HCT116 (cell line): ENCODE results near the gene TRMT2A. TPM values are rescaled to one million over a fixed set of nuclear protein-coding genes. Genes with fewer than 3 reads are reported as not detected.
A peak's percentile ranks its signal among the peaks of the same experiment; 100 is the strongest.

Experiments used
- ATAC-seq: fragments of 200-7000 bp; cut with Tn5 transposase; 2 replicates; pipeline ENCODE4 v1.9.1; 2020; ENCODE audit warnings: mild to moderate bottlenecking, moderate library complexity
- BruUV-seq: library from RNA; stranded (reverse); fragments of 400-500 nt; replicated peaks from 2 replicates; lab custom pipeline; 2021; lab: Mats Ljungman, UMichigan
- CTCF ChIA-PET: fragments of 300-600 bp; sonication (Branson Sonifier 250); formaldehyde crosslinking; loops from one replicate; lab custom pipeline; 2021; ENCODE audit warnings: antibody characterized with exemption; lab: Charles Lee
- POLR2A ChIA-PET: fragments of 300-600, 350-600 bp; sonication (Branson Sonifier 250); formaldehyde crosslinking; loops from one replicate; lab custom pipeline; 2021; ENCODE audit warnings: antibody characterized with exemption; lab: Charles Lee
- RAD21 ChIA-PET, 2 experiments: fragments of 300-600 bp; sonication (Branson Sonifier 250); formaldehyde crosslinking; loops; one replicate each; lab custom pipeline; 2023; ENCODE audit warnings: low total read pairs in 2 of 2; ENCODE audit not compliant: uncharacterized antibody in 2 of 2, unreplicated experiment in 2 of 2, low non-redundant PET in 1 of 2; lab: Charles Lee
- DNase-seq: peaks from one replicate; pipeline ENCODE4 v3.0.0-alpha.2; 2010; ENCODE audit warnings: low read depth, low spot score
- H2AFZ ChIP-seq: fragments of 200-600 bp; shearing (Covaris generic), sonication (generic); 2 replicates; pipeline ENCODE4 v1.6.1; 2017; ENCODE audit warnings: low read depth, mixed run types, mixed read lengths, antibody characterized with exemption, low read length; ENCODE audit not compliant: poor library complexity, severe bottlenecking
- H3K27ac ChIP-seq: 2 replicates; pipeline ENCODE4 v1.5.1; 2012; ENCODE audit warnings: low read depth, low read length
- H3K27me3 ChIP-seq: fragments of 200-600 bp; sonication (generic); 2 replicates; pipeline ENCODE4 v1.6.1; 2016; ENCODE audit warnings: mixed run types, low read length, mixed read lengths; ENCODE audit not compliant: insufficient read depth
- H3K36me3 ChIP-seq, 2 experiments: fragments of 200-500 bp in 1 of 2; fragments of 200-600 bp in 1 of 2; sonication (Bioruptor generic) in 1 of 2; sonication (generic) in 1 of 2; 2 replicates each; pipeline versions ENCODE4 v1.5.1 to v1.6.1; 2014 to 2016; ENCODE audit warnings: low read length in 2 of 2, inconsistent platforms in 1 of 2, mixed read lengths in 1 of 2, mixed run types in 1 of 2; ENCODE audit not compliant: insufficient read depth in 2 of 2, control insufficient read depth in 1 of 2
- H3K4me1 ChIP-seq, 2 experiments: fragments of 200-600 bp in 1 of 2; sonication (generic) in 1 of 2; 2 replicates each; pipeline versions ENCODE4 v1.5.1 to v1.6.1; 2012 to 2017; ENCODE audit warnings: low read length in 2 of 2, inconsistent platforms in 1 of 2, mild to moderate bottlenecking in 1 of 2, mixed read lengths in 1 of 2, mixed run types in 1 of 2, moderate library complexity in 1 of 2; ENCODE audit not compliant: insufficient read depth in 2 of 2, control insufficient read depth in 1 of 2
- H3K4me2 ChIP-seq: fragments of 200-600 bp; sonication (generic); 2 replicates; pipeline ENCODE4 v1.6.1; 2017; ENCODE audit warnings: mixed run types, low read length, mixed read lengths
- H3K4me3 ChIP-seq, 2 experiments: fragments of 200-600 bp in 1 of 2; sonication (generic) in 1 of 2; replicated peaks in 1 of 2; 2 replicates each; pipeline ENCODE4 v1.5.1; 2011 to 2016; ENCODE audit warnings: low read length in 2 of 2, control low read depth in 1 of 2, low read depth in 1 of 2, mild to moderate bottlenecking in 1 of 2, mixed read lengths in 1 of 2, mixed run types in 1 of 2
- H3K79me2 ChIP-seq: fragments of 200-600 bp; sonication (generic); 2 replicates; pipeline ENCODE4 v1.6.1; 2017; ENCODE audit warnings: mild to moderate bottlenecking, mixed run types, low read length, moderate library complexity, mixed read lengths; ENCODE audit not compliant: insufficient read depth
- H3K9ac ChIP-seq: fragments of 200-600 bp; sonication (generic); 2 replicates; pipeline ENCODE4 v1.6.1; 2016; ENCODE audit warnings: low read length, mixed read lengths
- H3K9me2 ChIP-seq: fragments of 200-600 bp; sonication (generic), shearing (Covaris generic); 2 replicates; pipeline ENCODE4 v1.6.1; 2017; ENCODE audit warnings: mixed run types, mild to moderate bottlenecking, moderate library complexity; ENCODE audit not compliant: insufficient read depth
- H3K9me3 ChIP-seq, 2 experiments: fragments of 200-500 bp in 1 of 2; fragments of 200-600 bp in 1 of 2; sonication (Bioruptor generic) in 1 of 2; sonication (generic) in 1 of 2; 2 replicates each; pipeline ENCODE4 v1.6.1; 2014 to 2017; ENCODE audit warnings: low read length in 2 of 2, mixed read lengths in 2 of 2, inconsistent platforms in 1 of 2, low read depth in 1 of 2, mild to moderate bottlenecking in 1 of 2, mixed run types in 1 of 2, moderate library complexity in 1 of 2; ENCODE audit not compliant: control insufficient read depth in 1 of 2, insufficient read depth in 1 of 2
- H4K20me1 ChIP-seq: fragments of 200-600 bp; sonication (generic), shearing (Covaris generic); 2 replicates; pipeline ENCODE4 v1.6.1; 2017; ENCODE audit warnings: mixed run types, mild to moderate bottlenecking, moderate library complexity; ENCODE audit not compliant: insufficient read depth
- CBX3 ChIP-seq: IDR thresholded peaks from 2 replicates; pipeline ENCODE4 v1.6.1; 2012; ENCODE audit warnings: low read depth
- CEBPB ChIP-seq: IDR thresholded peaks from 2 replicates; pipeline ENCODE4 v1.6.1; 2012; ENCODE audit warnings: low read depth
- CTCF ChIP-seq, 3 experiments: fragments of 200-600 bp in 1 of 3; sonication (generic) in 1 of 3; IDR thresholded peaks in 2 of 3; conservative IDR thresholded peaks in 1 of 3; 2 replicates each; pipeline ENCODE4 v1.5.1; 2012 to 2017; ENCODE audit warnings: low read depth in 2 of 3, low read length in 2 of 3, antibody characterized with exemption in 1 of 3, borderline replicate concordance in 1 of 3, control low read depth in 1 of 3, mild to moderate bottlenecking in 1 of 3, mixed read lengths in 1 of 3, mixed run types in 1 of 3, moderate library complexity in 1 of 3; ENCODE audit not compliant: insufficient read depth in 1 of 3
- EGR1 ChIP-seq: IDR thresholded peaks from 2 replicates; pipeline ENCODE4 v1.6.1; 2012; ENCODE audit warnings: low read depth
- ELF1 ChIP-seq: IDR thresholded peaks from 2 replicates; pipeline ENCODE4 v1.6.1; 2012; ENCODE audit warnings: low read depth, borderline replicate concordance
- EZH2 ChIP-seq: fragments of 200-600 bp; sonication (generic); IDR thresholded peaks from 2 replicates; pipeline ENCODE4 v1.6.1; 2017; ENCODE audit warnings: antibody characterized with exemption, mixed run types
- EZH2phosphoT487 ChIP-seq: fragments of 200-600 bp; IDR thresholded peaks from 2 replicates; pipeline ENCODE4 v1.6.1; 2018; ENCODE audit warnings: antibody characterized with exemption, borderline replicate concordance
- MAX ChIP-seq: IDR thresholded peaks from 2 replicates; pipeline ENCODE4 v1.6.1; 2012
- RAD21 ChIP-seq: IDR thresholded peaks from 2 replicates; pipeline ENCODE4 v1.6.1; 2012; ENCODE audit warnings: low read depth, mild to moderate bottlenecking
- REST ChIP-seq: IDR thresholded peaks from 2 replicates; pipeline ENCODE4 v1.6.1; 2012; ENCODE audit warnings: low read depth
- SIN3A ChIP-seq: IDR thresholded peaks from 2 replicates; pipeline ENCODE4 v1.6.1; 2012; ENCODE audit warnings: low read depth
- SP1 ChIP-seq: IDR thresholded peaks from 2 replicates; pipeline ENCODE4 v1.6.1; 2012; ENCODE audit warnings: low read depth
- TCF7L2 ChIP-seq: IDR thresholded peaks from 2 replicates; pipeline ENCODE4 v1.7.0; 2011; ENCODE audit warnings: borderline replicate concordance, inconsistent platforms; ENCODE audit not compliant: insufficient read depth, insufficient read length; ENCODE audit errors: extremely low read depth
- ZFX ChIP-seq: fragments of 450-650 bp; IDR thresholded peaks from 2 replicates; pipeline ENCODE4 v1.6.1; 2017
- ZNF274 ChIP-seq: fragments of 200-500 bp; sonication (Bioruptor generic); IDR thresholded peaks from 2 replicates; pipeline ENCODE4 v1.6.1; 2014; ENCODE audit warnings: mild to moderate bottlenecking, low read depth, low read length, inconsistent platforms
- intact Hi-C: fragments of 100-400 bp; cut with micrococcal nuclease; formaldehyde crosslinking; loops from 2 replicates; pipeline ENCODE4 v1.10.0; 2022
- total RNA-seq: library from RNA; stranded (reverse); gene quantifications from one replicate; pipeline ENCODE4 v1.2.1, GENCODE V29; 2021; ENCODE audit not compliant: unreplicated experiment
- TF ChIP-seq, protein P1 (sequence below): IDR thresholded peaks from 2 replicates; pipeline ENCODE4 v1.6.1; 2011; ENCODE audit warnings: mild to moderate bottlenecking, low read length, moderate library complexity; ENCODE audit not compliant: insufficient replicate concordance; ENCODE audit errors: extremely low read depth

The TRMT2A gene
- total RNA-seq, 1 experiment from 2014 or later, result 67.3 TPM

DNA sequence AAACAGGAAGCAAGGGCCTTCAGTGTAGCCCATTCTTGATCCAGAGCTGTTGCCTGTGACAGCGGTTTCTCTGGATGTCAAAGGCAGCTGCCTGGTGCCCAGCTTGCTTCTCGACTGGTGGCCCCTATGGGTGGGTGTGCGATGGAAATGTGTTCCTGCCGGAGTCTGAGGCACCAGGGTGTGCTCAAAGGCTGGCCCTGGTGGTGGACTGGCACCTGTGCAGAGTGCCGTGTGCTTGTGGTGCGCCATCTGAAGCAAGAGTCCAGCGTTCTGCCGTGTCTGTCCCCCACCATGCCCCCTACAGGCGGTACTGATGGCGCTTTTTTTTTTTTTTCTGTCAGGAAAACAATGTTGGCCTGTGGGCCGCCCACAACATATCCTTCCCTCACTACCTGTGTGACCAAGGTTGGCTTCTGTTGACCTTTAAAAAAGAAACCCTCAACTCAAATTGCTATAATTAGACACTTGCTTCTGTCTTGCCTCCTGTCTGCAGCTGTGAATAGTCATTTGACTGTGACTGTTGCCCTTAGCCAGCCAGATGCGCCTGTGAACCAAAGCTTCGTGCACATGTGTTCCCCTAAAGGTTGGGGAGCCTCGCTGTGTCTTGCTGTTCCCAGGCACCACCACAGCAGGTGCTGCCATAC is 5.9 kb downstream of the TRMT2A start:
- peak; percentile 51 for DNase-seq
- Histone ChIP-seq H3K4me1 (peaks cover 8 to 12% of the 10 kb centered on the region in 2 experiments), H4K20me1 (no peaks in the 10 kb centered on the region), H3K4me2 (no peak overlapping the region), H2AFZ (no peak overlapping the region), H3K9ac (peak overlapping the region; percentile 4; the same call in 1 of the 2 replicates), H3K4me3 (no peak overlapping the region), H3K9me2 (no peaks in the 10 kb centered on the region), H3K79me2 (peaks cover 25% of the 10 kb centered on the region), H3K36me3 (peaks cover 22 to 65% of the 10 kb centered on the region in 2 experiments; a peak in 3 of 4 replicates), H3K9me3 (no peaks in the 10 kb centered on the region), H3K27me3 (no peaks in the 10 kb centered on the region), H3K27ac (peak overlapping the region; percentile 34)
- TF ChIP-seq CTCF (IDR thresholded peaks at IDR 0.05 in 2 of 3, conservative IDR thresholded peaks at IDR 0.05 in 1 of 3; ENCODE audit: borderline replicate concordance in 1 of 3, insufficient read depth in 1 of 3, low read depth in 2 of 3, low read length in 2 of 3), result peak; percentile 23 to 77 (median 74); a peak in 5 of 6 replicates
- no peak for TF ChIP-seq EZH2
- no peak for TF ChIP-seq RAD21
- TF ChIP-seq ZFX, result no peak
- TF ChIP-seq EGR1, result no peak
- TF ChIP-seq MAX, result 0 out of 2 replicates have a peak, but pooled peaks have one; percentile 24
- no peak for TF ChIP-seq EZH2phosphoT487
- TF ChIP-seq, protein P1, sequence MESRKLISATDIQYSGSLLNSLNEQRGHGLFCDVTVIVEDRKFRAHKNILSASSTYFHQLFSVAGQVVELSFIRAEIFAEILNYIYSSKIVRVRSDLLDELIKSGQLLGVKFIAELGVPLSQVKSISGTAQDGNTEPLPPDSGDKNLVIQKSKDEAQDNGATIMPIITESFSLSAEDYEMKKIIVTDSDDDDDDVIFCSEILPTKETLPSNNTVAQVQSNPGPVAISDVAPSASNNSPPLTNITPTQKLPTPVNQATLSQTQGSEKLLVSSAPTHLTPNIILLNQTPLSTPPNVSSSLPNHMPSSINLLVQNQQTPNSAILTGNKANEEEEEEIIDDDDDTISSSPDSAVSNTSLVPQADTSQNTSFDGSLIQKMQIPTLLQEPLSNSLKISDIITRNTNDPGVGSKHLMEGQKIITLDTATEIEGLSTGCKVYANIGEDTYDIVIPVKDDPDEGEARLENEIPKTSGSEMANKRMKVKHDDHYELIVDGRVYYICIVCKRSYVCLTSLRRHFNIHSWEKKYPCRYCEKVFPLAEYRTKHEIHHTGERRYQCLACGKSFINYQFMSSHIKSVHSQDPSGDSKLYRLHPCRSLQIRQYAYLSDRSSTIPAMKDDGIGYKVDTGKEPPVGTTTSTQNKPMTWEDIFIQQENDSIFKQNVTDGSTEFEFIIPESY, result no peak
- TF ChIP-seq SIN3A, result no peak
- TF ChIP-seq ELF1, result no peak
- TF ChIP-seq CEBPB, result no peak
- TF ChIP-seq ZNF274, result no peak
- no peak for TF ChIP-seq TCF7L2
- no peak for TF ChIP-seq SP1
- no peak for TF ChIP-seq CBX3
- no peak for TF ChIP-seq REST
- peak; percentile 75 for ATAC-seq
- intact Hi-C loops, result loop anchor here (10.0 kb wide), 1 partner anchor 146 kb away; no protein-coding TSS in a partner anchor
- RAD21 ChIA-PET, result no interaction called here
- POLR2A ChIA-PET, result no interaction called here
- no TSS peak for BruUV-seq
- CTCF ChIA-PET, result no interaction called here
